OCI-LY1 (cell line): ENCODE data around the gene RGS7.

Experiments used
- CTCF ChIP-seq: fragments of 200-600 bp; sonication (generic), shearing (Covaris generic); IDR thresholded peaks from 2 replicates; pipeline ENCODE4 v1.5.1; 2017; ENCODE audit warnings: mild to moderate bottlenecking, antibody characterized with exemption, low read length, moderate library complexity, mixed read lengths
- EZH2 ChIP-seq: fragments of 200-600 bp; sonication (generic), shearing (Covaris generic); IDR thresholded peaks from 2 replicates; pipeline ENCODE4 v1.8.0; 2017; ENCODE audit warnings: borderline replicate concordance, mixed run types, mild to moderate bottlenecking, antibody characterized with exemption, low read length, moderate library complexity, mixed read lengths

GRCh38 chr1:241265428-241265827 is 91.6 kb downstream of the RGS7 start:
- no peak for TF ChIP-seq EZH2
- no peak for TF ChIP-seq CTCF
